ENCODE measurements around the gene PLXNA4. TPM values are rescaled to one million over a fixed set of nuclear protein-coding genes. Genes with fewer than 3 reads are reported as not detected.

Gene PLXNA4
- total and polyA plus RNA-seq, 9 of the 15 experiments (the other 6 are each of a cell fraction or from before 2014, with no cell fraction given): under 0.01 to 0.09 TPM; not detected in 7

- no peak for TF ChIP-seq U2AF2 (optimal IDR thresholded peaks at IDR 0.05; ENCODE audit: low read depth, low read length)
- TF ChIP-seq SNAPC5 (CRISPR knock-in tag; IDR thresholded peaks at IDR 0.05): no peak
- peak; percentile 87 for TF ChIP-seq USF1 (CRISPR knock-in tag; IDR thresholded peaks at IDR 0.05)
Observed at GRCh38 chr7:132489776-132490237, 86.5 kb downstream of the PLXNA4 start (continued).

- 0% methylated on average over 6 of the region's 6 CpGs for WGBS (ENCODE audit: insufficient coverage, low coverage, missing lambda C conversion rate)
- no peak overlapping the region for H3K27ac ChIP-seq (ENCODE audit: extremely low read depth, low read depth, low read length)
- no peak for FAIRE-seq
- no peak for DNase-seq (ENCODE audit: extremely low read depth in 1 of 4, low spot score in 3 of 4)
- intact Hi-C loops (cut with micrococcal nuclease): no loop called here
- in situ Hi-C loops (cut with MboI): no loop called here
- peaks cover 33 to 59% of the 10 kb centered on the region in 2 experiments; a peak in 4 of 5 replicates for H3K27me3 ChIP-seq (ENCODE audit: control insufficient read depth in 2 of 2, insufficient read depth in 2 of 2, low read length in 2 of 2)
- H2AFZ ChIP-seq (ENCODE audit: low read depth, low read length): no peak overlapping the region
- peaks cover 0 to 3% of the 10 kb centered on the region in 2 experiments; a peak in 2 of 5 replicates for H3K4me1 ChIP-seq (replicated peaks in 1 of 2; ENCODE audit: control insufficient read depth in 2 of 2, insufficient read depth in 2 of 2, low read length in 2 of 2)
- H3K36me3 ChIP-seq (ENCODE audit: control insufficient read depth, insufficient read depth, low read length): no peaks in the 10 kb centered on the region
- no peaks in the 10 kb centered on the region for H4K20me1 ChIP-seq (replicated peaks; ENCODE audit: control insufficient read depth, insufficient read depth, low read length)
- POLR2A ChIA-PET: interaction anchor here (0.6 kb wide), 1 partner anchor 1573 kb away, joined by 3 read pairs; no protein-coding TSS in a partner anchor
- BruUV-seq (replicated peaks): no TSS peak
- H3K79me2 ChIP-seq (ENCODE audit: control insufficient read depth, insufficient read depth, low read length): no peaks in the 10 kb centered on the region
- H3K4me2 ChIP-seq (ENCODE audit: insufficient read depth, low read length): no peak overlapping the region
- no peak overlapping the region for H3K4me3 ChIP-seq
- no peak overlapping the region for H3K9ac ChIP-seq (ENCODE audit: insufficient read depth in 1 of 2, low read depth in 2 of 2, low read length in 2 of 2)
- TF ChIP-seq PURB (CRISPR knock-in tag; IDR thresholded peaks at IDR 0.05; ENCODE audit: low read depth): 0 out of 2 replicates have a peak, but pooled peaks have one; percentile 36
- TF ChIP-seq MXI1 (IDR thresholded peaks at IDR 0.05; ENCODE audit: low read depth, low read length): no peak
- peaks cover 4% of the 10 kb centered on the region for H3K9me1 ChIP-seq (ENCODE audit: control insufficient read depth, insufficient read depth, low read length)
- CTCF ChIA-PET (ENCODE audit: low intra/inter-chr PET ratio): no interaction called here
- no peaks in the 10 kb centered on the region for H3K9me3 ChIP-seq (replicated peaks; ENCODE audit: control insufficient read depth, insufficient read depth, low read depth, low read length)
- no peak for ATAC-seq
Observed at GRCh38 chr7:132488634-132489302, 87.5 kb downstream of the PLXNA4 start.
